Suppressor macrophage treated with lipopolysaccharide for 1 hour (primary cell): ENCODE measurements around the gene SLC25A25.
"Not testable (repeated sequence)": the region's sequence is repeated elsewhere in the genome, so short reads cannot be mapped to it uniquely, and the experiment has no call there.

Experiments used
- DNase-seq, 3 donors: peaks; one replicate each; pipeline ENCODE4 v3.0.0-alpha.2; 2020 to 2022

The SLC25A25 gene

GRCh38 chr9:128067645-128068385 is at the start of gene SLC25A25:
TSS of gene SLC25A25 (plus strand) at chr9:128068232. CDS start at chr9:128068320, 88 bp downstream.
- peak; percentile 100 for DNase-seq

- no peak for DNase-seq
Measured at GRCh38 chr9:128020692-128021091, 47.3 kb upstream of the SLC25A25 start.

- DNase-seq = no peak
Measured at GRCh38 chr9:128021098-128021497, 46.9 kb upstream of the SLC25A25 start.

DNA sequence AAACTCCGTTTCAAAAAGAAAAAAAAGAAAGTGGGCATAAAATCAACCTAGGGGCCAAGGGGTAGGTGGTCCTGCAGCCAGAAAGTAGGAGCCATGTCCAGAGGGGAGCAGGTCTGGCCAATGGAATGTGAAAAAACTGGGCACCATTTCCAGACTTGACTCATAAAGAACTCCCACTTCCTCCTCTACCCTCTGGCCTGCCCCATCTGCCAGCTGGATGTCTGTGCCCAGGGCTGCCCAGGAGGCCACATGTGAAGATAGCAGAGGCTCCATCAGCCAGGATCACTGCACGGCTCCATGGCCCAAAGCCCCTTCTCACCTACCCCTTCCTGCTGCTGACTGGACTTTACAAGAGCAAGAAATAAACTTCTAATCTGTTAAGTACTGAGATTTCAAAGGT is 45.1 kb upstream of the SLC25A25 start:
- DNase-seq = peak; percentile 45 to 47 (median 45)

- not testable (repeated sequence) for DNase-seq
Measured at GRCh38 chr9:128023671-128024070, 44.4 kb upstream of the SLC25A25 start.

- no peak for DNase-seq
Measured at GRCh38 chr9:128024761-128025308, 43.2 kb upstream of the SLC25A25 start.

GRCh38 chr9:128025736-128026135 is 42.3 kb upstream of the SLC25A25 start:
- DNase-seq = no peak

DNA sequence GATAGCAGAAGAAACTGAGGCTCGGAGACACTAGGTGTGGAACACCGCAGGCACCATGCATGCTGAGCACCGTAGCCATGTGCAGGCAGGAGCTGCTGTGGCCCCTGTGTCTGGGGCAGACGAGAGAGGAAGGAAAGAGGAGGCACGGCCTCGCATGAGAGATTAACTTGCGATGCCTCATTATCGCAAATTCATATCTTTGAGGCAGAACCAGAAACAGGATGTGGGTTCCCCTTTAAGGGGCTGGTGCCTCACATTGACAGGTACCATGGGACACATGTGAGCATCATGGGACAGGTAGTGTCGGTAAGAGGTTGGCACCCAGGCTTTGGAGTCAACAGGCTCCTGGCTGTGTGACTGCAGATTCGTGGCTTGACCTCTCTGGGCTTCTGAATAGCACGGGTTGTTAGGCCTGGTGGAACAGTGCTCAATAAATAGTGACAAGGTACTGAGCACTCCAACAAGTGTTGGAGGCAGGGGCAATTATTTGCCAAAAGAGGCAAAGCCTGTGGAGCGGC is 41.7 kb upstream of the SLC25A25 start:
- DNase-seq = no peak

DNA sequence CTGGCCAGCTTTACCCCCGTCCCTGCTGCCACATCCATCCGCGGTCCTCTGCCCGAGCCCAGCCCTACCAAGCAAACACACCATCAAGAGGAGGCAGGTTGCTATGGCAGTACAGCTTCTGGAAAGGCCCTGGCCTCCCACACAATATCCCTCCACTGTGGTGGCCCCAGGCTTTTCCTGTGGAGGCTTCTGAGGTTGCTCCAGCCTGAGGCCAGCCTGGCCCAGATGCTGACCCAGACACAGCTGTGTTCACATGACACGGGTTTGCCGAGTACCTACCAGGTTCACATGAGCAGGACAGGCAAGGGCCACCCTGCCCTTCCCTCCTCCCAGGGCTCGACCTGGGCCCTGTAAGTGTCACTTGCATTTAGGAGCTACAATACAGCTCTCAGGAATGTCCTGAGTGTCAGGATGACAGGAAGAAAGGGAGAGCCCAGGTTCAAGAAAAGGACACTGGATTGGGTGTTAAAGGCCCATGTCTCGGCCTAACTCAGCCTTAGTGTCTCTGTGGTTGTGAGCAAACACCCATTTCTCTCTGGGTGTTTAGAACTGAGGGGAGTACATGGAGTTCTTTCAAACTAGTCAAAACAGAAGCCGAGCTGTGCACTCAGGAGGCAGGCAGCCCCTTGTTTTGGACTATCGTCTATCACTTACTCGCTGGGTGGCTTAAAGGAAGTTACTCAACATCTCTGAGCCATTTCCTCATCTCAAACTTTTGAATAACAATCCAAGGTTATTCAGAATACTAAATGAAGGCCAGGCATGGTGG is 41.1 kb upstream of the SLC25A25 start:
- peak; percentile 73 to 79 (median 78) for DNase-seq

- no peak for DNase-seq
Measured at GRCh38 chr9:128027705-128028104, 40.3 kb upstream of the SLC25A25 start.

DNA sequence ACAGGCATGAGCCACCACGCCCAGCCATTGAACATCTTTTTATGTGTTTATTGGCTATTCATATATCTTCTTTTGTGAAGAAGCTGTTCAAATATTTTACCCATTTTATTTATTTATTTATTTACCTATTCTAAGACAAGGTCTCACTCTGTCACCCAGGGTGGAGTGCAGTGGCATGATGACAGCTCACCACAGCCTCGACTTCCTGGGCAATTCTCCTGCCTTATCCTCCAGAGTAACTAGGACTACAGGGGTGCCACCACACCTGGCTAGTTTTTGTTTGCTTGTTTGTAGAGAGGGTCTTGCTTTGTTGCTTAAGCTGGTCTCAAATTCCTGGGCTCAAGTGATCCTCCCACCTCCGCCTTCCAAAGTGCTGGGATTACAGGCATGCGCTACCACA is 34.4 kb upstream of the SLC25A25 start:
- DNase-seq = no peak

DNA sequence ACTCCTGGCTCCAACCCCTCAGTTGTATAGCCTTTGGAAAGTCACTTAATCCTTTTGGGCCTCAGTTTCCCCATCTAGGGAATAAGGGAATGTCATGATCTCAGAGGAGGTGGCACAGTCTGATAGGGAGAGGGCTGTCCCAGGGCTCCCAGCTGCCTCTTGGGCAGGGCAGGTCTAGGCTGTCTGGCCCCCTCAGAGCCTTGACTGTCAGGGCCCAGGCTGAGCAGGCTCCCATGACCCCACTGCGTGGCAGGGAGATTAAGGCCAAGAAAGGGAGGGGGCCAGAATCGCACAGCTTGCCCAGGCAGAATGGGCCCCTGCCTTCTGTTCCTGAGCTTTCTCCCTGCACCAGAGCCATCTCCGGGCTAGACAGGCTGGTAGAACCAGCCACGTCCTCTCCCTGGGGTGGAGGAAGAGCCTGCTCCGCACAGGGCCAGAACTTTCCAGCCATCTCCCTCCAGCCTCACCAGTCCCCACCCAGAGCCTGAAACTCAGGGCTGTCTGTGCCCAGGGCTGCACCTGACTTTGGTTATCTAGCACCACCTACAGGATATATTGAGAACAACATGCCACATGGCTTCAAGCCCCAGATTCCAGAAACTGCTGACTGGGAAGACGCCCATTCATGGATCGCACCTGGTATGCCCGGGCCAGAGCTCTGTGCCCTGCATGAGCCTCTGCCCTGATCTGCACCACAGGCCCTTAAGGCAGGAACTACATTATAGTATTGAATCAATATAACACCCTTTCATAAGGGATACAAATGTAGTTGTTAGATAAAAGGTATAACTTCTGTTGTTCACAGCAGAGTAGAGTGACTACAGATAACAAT is 33.0 kb upstream of the SLC25A25 start:
- peak; percentile 77 to 87 (median 78) for DNase-seq

DNA sequence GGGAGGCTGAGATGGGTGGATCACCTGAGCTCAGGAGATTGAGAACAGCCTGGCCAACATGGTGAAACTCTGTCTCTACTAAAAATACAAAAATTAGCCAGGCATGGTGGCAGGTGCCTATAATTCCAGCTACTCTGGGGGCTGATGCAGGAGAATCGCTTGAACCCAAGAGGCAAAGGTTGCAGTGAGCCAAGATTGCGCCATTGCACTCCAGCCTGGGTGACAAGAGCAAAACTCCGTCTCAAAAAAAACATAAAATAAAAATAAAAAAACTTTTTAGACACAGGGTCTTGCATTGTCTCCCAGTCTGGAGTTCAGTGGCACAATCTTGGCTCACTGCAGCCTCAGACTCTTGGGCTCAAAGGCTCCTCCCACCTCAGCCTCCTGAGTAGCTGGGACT is 31.5 kb upstream of the SLC25A25 start:
- DNase-seq = not testable (repeated sequence)

GRCh38 chr9:128040783-128041182 is 27.2 kb upstream of the SLC25A25 start:
- not testable (repeated sequence) for DNase-seq

DNA sequence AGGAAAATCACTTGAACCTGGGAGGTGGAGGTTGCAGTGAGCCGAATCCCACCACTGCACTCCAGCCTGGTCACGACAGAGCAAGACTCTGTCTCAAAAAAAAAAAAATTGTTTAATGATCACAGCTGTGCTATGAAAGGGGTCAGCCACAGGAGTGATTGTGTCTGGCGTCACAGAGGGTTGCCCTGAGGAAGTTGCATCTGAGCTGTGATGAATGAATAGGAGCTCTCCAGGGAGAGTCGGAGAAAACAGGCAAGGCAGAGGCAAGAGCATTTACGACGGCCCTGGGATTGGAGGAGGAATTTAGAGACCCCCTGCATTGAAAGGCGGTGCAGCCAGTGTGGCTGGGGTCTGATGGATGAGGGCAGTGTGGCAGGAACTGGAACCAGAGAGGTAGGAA is 26.0 kb upstream of the SLC25A25 start:
- DNase-seq = no peak

DNA sequence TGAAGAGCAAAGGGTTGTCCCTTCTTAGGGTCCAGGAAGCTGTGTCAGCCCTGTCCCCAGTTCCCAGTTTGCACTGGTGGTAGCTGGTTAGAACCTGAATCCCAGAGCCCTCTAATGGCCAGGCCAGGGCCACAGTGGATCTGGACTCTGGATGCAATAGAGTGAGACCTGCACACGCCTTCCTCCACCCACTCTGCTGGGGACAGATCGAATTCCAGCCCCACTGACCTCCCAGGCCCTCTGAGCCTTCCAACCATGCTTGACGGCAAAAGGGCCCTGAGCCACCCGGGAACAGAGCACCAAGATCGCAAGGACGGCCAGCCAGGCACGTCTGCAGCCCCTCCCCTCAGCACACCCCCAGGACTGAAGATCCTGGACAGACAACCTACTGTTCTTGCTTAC is 24.6 kb upstream of the SLC25A25 start:
- DNase-seq = no peak

DNA sequence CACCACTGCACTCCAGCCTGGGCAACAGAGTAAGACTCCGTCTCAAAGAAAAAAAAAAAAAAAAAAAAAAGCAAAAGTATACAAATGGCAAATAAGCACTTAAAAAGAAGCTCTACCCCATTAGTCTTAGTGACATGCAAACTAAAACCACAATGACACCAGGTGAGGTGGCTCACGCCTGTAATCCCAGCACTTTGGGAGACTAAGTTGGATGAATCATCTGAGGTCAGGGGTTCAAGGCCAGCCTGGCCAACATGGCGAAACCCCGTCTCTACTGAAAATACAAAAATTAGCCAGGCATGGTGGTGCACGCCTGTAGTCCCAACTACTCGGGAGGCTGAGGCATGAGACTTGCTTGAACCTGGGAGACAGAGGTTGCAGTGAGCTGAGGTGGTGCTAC is 22.6 kb upstream of the SLC25A25 start:
- not testable (repeated sequence) for DNase-seq

DNA sequence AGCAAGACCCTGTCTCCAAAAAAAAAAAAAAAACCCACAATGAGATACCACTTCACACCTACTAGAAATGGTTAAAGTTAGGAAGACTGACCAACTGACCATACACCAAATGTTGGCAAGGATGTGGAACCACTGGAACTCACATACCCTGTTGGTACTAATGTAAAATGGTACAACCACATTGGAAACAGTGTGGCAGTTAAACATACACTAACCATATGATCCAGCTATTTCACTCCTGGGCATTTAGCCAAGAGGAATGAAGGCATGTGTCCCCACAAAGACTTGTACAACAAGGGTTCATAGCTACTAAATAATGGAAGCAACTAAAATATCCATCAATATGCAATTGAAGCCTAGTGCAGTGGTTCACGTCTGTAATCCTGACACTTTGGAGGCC is 22.2 kb upstream of the SLC25A25 start:
- no peak for DNase-seq

DNA sequence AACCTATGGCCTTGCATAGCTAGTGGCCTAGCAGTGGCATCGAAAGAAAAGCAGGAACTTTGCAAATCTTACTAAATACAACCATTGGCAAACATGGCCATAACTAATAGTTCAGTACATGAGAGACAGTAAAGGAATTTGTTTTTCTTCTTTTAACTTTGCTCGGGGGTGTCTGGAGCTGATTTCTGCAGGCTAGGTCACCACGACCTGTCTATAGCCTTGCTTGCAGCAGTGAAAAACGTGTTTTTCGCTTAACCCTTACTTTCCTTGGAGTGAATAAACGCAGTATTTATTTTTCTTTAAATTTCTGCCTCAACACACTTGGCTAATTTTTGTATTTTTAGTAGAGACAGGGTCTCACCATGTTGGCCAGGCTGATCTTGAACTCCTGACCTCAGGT is 20.8 kb upstream of the SLC25A25 start:
- DNase-seq = no peak

DNA sequence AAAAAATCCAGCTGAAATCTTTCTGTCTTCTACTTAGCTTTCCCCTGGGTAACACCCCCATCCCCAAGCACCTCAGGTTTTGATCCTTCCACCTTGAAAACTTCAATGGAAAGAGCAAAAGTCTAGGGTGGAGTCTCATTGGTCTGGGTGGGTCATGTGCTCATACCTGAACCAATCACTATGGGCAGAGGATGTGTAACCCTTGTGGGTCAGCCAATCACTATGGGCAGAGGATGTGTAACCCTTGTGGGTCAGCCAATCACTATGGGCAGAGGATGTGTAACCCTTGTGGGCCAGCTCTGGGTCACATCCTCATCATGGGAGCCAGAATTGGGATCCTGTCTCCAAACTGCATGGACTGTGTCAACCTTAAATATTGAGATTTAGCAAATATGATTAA is 19.4 kb upstream of the SLC25A25 start:
- DNase-seq = no peak

GRCh38 chr9:128049843-128050242 is 18.2 kb upstream of the SLC25A25 start:
- DNase-seq = peak in 1 of 3 donors; percentile 25

DNA sequence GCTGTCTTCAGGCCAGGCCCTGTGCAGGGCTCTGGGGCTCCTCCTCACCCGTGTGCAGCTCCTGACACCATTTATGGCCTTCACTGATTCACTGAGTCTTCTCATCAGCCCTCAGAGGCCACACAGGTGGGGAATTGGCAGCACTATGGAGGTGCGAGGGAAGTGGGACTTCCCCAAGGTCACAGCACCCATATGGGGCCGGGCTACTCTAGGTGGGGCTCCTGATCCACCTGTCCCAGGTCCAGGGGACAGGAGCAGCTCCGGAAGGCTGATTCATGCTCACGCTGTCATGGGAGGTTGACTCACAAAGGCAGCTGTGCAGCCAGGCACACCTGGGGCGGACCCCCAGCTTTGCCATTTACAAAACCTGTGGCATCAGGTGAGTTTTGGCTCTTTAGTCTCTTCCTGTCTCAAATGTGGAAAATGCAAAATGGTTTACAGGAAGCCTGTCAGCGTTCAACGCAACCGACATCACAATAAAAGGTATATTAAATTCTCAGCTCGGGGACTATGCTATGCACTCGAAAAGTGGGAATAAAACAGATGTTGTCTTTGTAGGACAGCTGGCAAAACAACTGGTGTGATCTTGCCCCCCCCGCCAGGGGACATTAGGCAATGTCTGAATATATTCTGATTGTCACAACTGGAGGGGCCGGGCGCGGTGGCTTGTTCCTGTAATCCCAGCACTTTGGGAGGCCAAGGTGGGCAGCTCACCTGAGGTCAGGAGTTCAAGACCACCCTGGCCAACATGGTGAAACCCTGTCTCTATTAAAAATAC is 15.9 kb upstream of the SLC25A25 start:
- no peak for DNase-seq
